HG02852 (cell line): ENCODE data around the gene TXNRD2.
"Not testable (repeated sequence)": the region's sequence is repeated elsewhere in the genome, so short reads cannot be mapped to it uniquely, and the experiment has no call there.

Experiments used
- ATAC-seq: cut with Tn5 transposase; IDR thresholded peaks from one replicate; pipeline ENCODE4 v1.9.1; 2021; ENCODE audit warnings: mild to moderate bottlenecking, moderate library complexity; ENCODE audit not compliant: unreplicated experiment

TXNRD2 gene

GRCh38 chr22:19955241-19956128 is 13.9 kb upstream of the TXNRD2 start:
- ATAC-seq, result no peak

- no peak for ATAC-seq
These were observed 9.7 kb upstream of the TXNRD2 start for GRCh38 chr22:19951346-19951745.

- ATAC-seq, result no peak
These were observed 6.6 kb upstream of the TXNRD2 start for GRCh38 chr22:19948057-19948760.

GRCh38 chr22:19943082-19944026 is 1.7 kb upstream of the TXNRD2 start:
- no peak for ATAC-seq

GRCh38 chr22:19942157-19943081 is 801 bp upstream of the TXNRD2 start:
- ATAC-seq, result no peak

GRCh38 chr22:19940536-19941364 is 868 bp downstream of the TXNRD2 start:
- no peak for ATAC-seq

GRCh38 chr22:19937616-19938473 is 3.8 kb downstream of the TXNRD2 start:
- no peak for ATAC-seq

- no peak for ATAC-seq
These were observed 5.1 kb downstream of the TXNRD2 start for GRCh38 chr22:19936513-19936912.

GRCh38 chr22:19935123-19935718 is 6.4 kb downstream of the TXNRD2 start:
- ATAC-seq, result not testable (repeated sequence)

GRCh38 chr22:19933341-19934241 is 8.0 kb downstream of the TXNRD2 start:
- no peak for ATAC-seq

GRCh38 chr22:19932367-19933206 is 9.0 kb downstream of the TXNRD2 start:
- no peak for ATAC-seq

GRCh38 chr22:19931514-19931913 is 10.1 kb downstream of the TXNRD2 start:
- no peak for ATAC-seq

- ATAC-seq, result no peak
These were observed 10.8 kb downstream of the TXNRD2 start for GRCh38 chr22:19930551-19931486.
